SK-N-SH treated with all-trans-retinoic acid at 6 μM for 48 hours (cell line): ENCODE data around the gene CTNNBL1.
A peak's percentile ranks its signal among the peaks of the same experiment; 100 is the strongest.

ENCODE experiments used
- ATAC-seq: fragments of 200-7000 bp; cut with Tn5 transposase; 3 replicates; pipeline ENCODE4 v1.9.1; 2020; ENCODE audit warnings: mild to moderate bottlenecking, moderate library complexity
- ARNTL ChIP-seq: fragments of 450-650 bp; formaldehyde crosslinking; IDR thresholded peaks from 2 replicates; pipeline ENCODE4 v1.5.0; 2020; ENCODE audit warnings: low read depth, mild to moderate bottlenecking, moderate library complexity, borderline replicate concordance
- BACH2 ChIP-seq: fragments of 250-450 bp; sonication (Bioruptor Pico); IDR thresholded peaks from 2 replicates; pipeline ENCODE4 v1.9.0; 2021; ENCODE audit warnings: mild to moderate bottlenecking, borderline replicate concordance
- CREB5 ChIP-seq: fragments of 250-450 bp; sonication (Bioruptor Pico); IDR thresholded peaks from 2 replicates; pipeline ENCODE4 v1.5.1; 2020; ENCODE audit warnings: low read depth, mild to moderate bottlenecking, moderate library complexity
- CSDC2 ChIP-seq: fragments of 250-450 bp; sonication (Bioruptor Pico); IDR thresholded peaks from 2 replicates; pipeline ENCODE4 v1.5.0; 2020; ENCODE audit warnings: mild to moderate bottlenecking, moderate library complexity
- CSRNP3 ChIP-seq: fragments of 250-450 bp; sonication (Bioruptor Pico); IDR thresholded peaks from 2 replicates; pipeline ENCODE4 v1.5.1; 2021; ENCODE audit warnings: mild to moderate bottlenecking, moderate library complexity
- GLIS3 ChIP-seq: fragments of 250-450 bp; sonication (Bioruptor Pico); IDR thresholded peaks from 2 replicates; pipeline ENCODE4 v1.5.0; 2020; ENCODE audit warnings: mild to moderate bottlenecking, moderate library complexity
- ISL1 ChIP-seq: fragments of 250-450 bp; sonication (Bioruptor Pico); IDR thresholded peaks from 2 replicates; pipeline ENCODE4 v2.1.2; 2022; ENCODE audit warnings: mild to moderate bottlenecking, moderate library complexity
- OSR1 ChIP-seq: fragments of 250-450 bp; sonication (Bioruptor Pico); IDR thresholded peaks from 2 replicates; pipeline ENCODE4 v1.8.0; 2022; ENCODE audit warnings: moderate library complexity, mild to moderate bottlenecking, inconsistent platforms
- PPARA ChIP-seq: fragments of 250-450 bp; sonication (Bioruptor Pico); IDR thresholded peaks from 2 replicates; pipeline ENCODE4 v1.5.0; 2020; ENCODE audit warnings: mild to moderate bottlenecking, borderline replicate concordance
- RARB ChIP-seq: fragments of 250-450 bp; sonication (Bioruptor Pico); IDR thresholded peaks from 2 replicates; pipeline ENCODE4 v1.8.0; 2021; ENCODE audit warnings: mild to moderate bottlenecking, moderate library complexity
- SNAI2 ChIP-seq: fragments of 250-450 bp; sonication (Bioruptor Pico); IDR thresholded peaks from 2 replicates; pipeline ENCODE4 v1.5.0; 2020; ENCODE audit warnings: mild to moderate bottlenecking, moderate library complexity
- TCF4 ChIP-seq: fragments of 250-450 bp; sonication (Bioruptor Pico); IDR thresholded peaks from 2 replicates; pipeline ENCODE4 v1.8.0; 2021; ENCODE audit warnings: mild to moderate bottlenecking, moderate library complexity, borderline replicate concordance
- ZC3H10 ChIP-seq: fragments of 250-450 bp; sonication (Bioruptor Pico); IDR thresholded peaks from 2 replicates; pipeline ENCODE4 v1.5.1; 2021; ENCODE audit warnings: mild to moderate bottlenecking, moderate library complexity
- ZFP3 ChIP-seq: fragments of 250-450 bp; sonication (Bioruptor Pico); IDR thresholded peaks from 2 replicates; pipeline ENCODE4 v1.5.0; 2020; ENCODE audit warnings: mild to moderate bottlenecking, moderate library complexity
- ZFP30 ChIP-seq: fragments of 450-650 bp; formaldehyde crosslinking; IDR thresholded peaks from 2 replicates; pipeline ENCODE4 v1.5.0; 2022; ENCODE audit warnings: mild to moderate bottlenecking, moderate library complexity
- ZNF565 ChIP-seq: fragments of 450-650 bp; formaldehyde crosslinking; conservative IDR thresholded peaks from 2 replicates; pipeline ENCODE4 v1.5.0; 2020; ENCODE audit warnings: low read depth, mild to moderate bottlenecking, moderate library complexity
- ZNF70 ChIP-seq: fragments of 450-650 bp; formaldehyde crosslinking; IDR thresholded peaks from 2 replicates; pipeline ENCODE4 v1.5.0; 2020; ENCODE audit warnings: mild to moderate bottlenecking, moderate library complexity
- ZNF8 ChIP-seq: fragments of 450-650 bp; formaldehyde crosslinking; IDR thresholded peaks from 2 replicates; pipeline ENCODE4 v1.5.0; 2020; ENCODE audit warnings: mild to moderate bottlenecking, moderate library complexity
- TF ChIP-seq, protein P1 (sequence below): fragments of 250-450 bp; sonication (Bioruptor Pico); IDR thresholded peaks from 2 replicates; pipeline ENCODE4 v1.5.0; 2020; ENCODE audit warnings: mild to moderate bottlenecking, moderate library complexity
- TF ChIP-seq, protein P2 (sequence below): fragments of 250-450 bp; sonication (Bioruptor Pico); IDR thresholded peaks from 2 replicates; pipeline ENCODE4 v1.8.0; 2021; ENCODE audit warnings: low read depth, mild to moderate bottlenecking, moderate library complexity, borderline replicate concordance
- TF ChIP-seq, protein P3 (sequence below): fragments of 250-450 bp; sonication (Bioruptor Pico); IDR thresholded peaks from 2 replicates; pipeline ENCODE4 v1.8.0; 2020; ENCODE audit warnings: mild to moderate bottlenecking, moderate library complexity, borderline replicate concordance

CTNNBL1 gene

DNA sequence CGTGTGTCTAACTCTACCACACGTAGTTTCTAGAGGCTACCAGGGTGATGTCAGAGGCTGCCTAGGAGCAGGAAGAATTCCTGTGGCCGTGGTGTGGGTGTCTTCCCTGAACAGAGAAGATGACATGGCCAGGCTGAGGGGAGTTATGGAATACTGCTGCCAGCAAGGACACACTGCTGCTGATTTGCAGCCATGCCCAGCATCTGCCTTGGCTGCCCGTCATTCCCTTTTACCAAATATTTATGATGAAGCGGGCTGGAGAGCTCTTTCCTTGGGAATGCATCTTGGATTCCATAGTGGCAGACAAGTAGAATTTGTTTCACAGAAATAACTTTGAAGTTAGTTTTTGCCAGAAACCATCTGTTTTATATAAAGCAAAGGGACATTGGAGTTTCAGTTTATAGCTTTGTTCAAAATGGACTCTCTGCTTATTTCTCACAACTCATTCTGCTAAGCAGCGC is 128.3 kb downstream of the CTNNBL1 start:
- ATAC-seq = peak; percentile 97
- no peak for TF ChIP-seq CREB5 (CRISPR knock-in tag)
- peak; percentile 48 for TF ChIP-seq ISL1 (CRISPR knock-in tag)
- TF ChIP-seq, protein P1, sequence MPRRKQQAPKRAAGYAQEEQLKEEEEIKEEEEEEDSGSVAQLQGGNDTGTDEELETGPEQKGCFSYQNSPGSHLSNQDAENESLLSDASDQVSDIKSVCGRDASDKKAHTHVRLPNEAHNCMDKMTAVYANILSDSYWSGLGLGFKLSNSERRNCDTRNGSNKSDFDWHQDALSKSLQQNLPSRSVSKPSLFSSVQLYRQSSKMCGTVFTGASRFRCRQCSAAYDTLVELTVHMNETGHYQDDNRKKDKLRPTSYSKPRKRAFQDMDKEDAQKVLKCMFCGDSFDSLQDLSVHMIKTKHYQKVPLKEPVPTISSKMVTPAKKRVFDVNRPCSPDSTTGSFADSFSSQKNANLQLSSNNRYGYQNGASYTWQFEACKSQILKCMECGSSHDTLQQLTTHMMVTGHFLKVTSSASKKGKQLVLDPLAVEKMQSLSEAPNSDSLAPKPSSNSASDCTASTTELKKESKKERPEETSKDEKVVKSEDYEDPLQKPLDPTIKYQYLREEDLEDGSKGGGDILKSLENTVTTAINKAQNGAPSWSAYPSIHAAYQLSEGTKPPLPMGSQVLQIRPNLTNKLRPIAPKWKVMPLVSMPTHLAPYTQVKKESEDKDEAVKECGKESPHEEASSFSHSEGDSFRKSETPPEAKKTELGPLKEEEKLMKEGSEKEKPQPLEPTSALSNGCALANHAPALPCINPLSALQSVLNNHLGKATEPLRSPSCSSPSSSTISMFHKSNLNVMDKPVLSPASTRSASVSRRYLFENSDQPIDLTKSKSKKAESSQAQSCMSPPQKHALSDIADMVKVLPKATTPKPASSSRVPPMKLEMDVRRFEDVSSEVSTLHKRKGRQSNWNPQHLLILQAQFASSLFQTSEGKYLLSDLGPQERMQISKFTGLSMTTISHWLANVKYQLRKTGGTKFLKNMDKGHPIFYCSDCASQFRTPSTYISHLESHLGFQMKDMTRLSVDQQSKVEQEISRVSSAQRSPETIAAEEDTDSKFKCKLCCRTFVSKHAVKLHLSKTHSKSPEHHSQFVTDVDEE (CRISPR knock-in tag) = 0 out of 2 replicates have a peak, but pooled peaks have one; percentile 19
- 0 out of 2 replicates have a peak, but pooled peaks have one; percentile 27 for TF ChIP-seq CSDC2 (CRISPR knock-in tag)

- no peak; the same call in 2 of the 3 replicates for ATAC-seq
- no peak for TF ChIP-seq ZC3H10 (CRISPR knock-in tag)
- no peak for TF ChIP-seq ZNF565
- no peak for TF ChIP-seq ZNF8 (CRISPR knock-in tag)
- TF ChIP-seq, protein P2, sequence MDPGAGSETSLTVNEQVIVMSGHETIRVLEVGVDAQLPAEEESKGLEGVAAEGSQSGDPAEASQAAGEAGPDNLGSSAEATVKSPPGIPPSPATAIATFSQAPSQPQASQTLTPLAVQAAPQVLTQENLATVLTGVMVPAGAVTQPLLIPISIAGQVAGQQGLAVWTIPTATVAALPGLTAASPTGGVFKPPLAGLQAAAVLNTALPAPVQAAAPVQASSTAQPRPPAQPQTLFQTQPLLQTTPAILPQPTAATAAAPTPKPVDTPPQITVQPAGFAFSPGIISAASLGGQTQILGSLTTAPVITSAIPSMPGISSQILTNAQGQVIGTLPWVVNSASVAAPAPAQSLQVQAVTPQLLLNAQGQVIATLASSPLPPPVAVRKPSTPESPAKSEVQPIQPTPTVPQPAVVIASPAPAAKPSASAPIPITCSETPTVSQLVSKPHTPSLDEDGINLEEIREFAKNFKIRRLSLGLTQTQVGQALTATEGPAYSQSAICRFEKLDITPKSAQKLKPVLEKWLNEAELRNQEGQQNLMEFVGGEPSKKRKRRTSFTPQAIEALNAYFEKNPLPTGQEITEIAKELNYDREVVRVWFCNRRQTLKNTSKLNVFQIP = no peak
- TF ChIP-seq RARB = no peak
- TF ChIP-seq ZFP30 (CRISPR knock-in tag) = no peak
- no peak for TF ChIP-seq ARNTL (CRISPR knock-in tag)
- TF ChIP-seq SNAI2 = no peak
- no peak for TF ChIP-seq OSR1 (CRISPR knock-in tag)
- TF ChIP-seq ZNF70 = no peak
- no peak for TF ChIP-seq GLIS3 (CRISPR knock-in tag)
- TF ChIP-seq, protein P1 (CRISPR knock-in tag) = no peak
- no peak for TF ChIP-seq PPARA (CRISPR knock-in tag)
- no peak for TF ChIP-seq BACH2
- no peak for TF ChIP-seq CSRNP3 (CRISPR knock-in tag)
These were observed 129.6 kb downstream of the CTNNBL1 start for GRCh38 chr20:37823296-37823980.

- TF ChIP-seq CSDC2 (CRISPR knock-in tag) = no peak
- no peak for TF ChIP-seq ZFP3
- no peak for TF ChIP-seq ZFP30 (CRISPR knock-in tag)
- TF ChIP-seq, protein P2 = no peak
- TF ChIP-seq ZNF70 = no peak
- no peak for TF ChIP-seq ZC3H10 (CRISPR knock-in tag)
- TF ChIP-seq, protein P3, sequence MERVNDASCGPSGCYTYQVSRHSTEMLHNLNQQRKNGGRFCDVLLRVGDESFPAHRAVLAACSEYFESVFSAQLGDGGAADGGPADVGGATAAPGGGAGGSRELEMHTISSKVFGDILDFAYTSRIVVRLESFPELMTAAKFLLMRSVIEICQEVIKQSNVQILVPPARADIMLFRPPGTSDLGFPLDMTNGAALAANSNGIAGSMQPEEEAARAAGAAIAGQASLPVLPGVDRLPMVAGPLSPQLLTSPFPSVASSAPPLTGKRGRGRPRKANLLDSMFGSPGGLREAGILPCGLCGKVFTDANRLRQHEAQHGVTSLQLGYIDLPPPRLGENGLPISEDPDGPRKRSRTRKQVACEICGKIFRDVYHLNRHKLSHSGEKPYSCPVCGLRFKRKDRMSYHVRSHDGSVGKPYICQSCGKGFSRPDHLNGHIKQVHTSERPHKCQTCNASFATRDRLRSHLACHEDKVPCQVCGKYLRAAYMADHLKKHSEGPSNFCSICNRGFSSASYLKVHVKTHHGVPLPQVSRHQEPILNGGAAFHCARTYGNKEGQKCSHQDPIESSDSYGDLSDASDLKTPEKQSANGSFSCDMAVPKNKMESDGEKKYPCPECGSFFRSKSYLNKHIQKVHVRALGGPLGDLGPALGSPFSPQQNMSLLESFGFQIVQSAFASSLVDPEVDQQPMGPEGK (CRISPR knock-in tag) = no peak
- TF ChIP-seq TCF4 (CRISPR knock-in tag) = no peak
- TF ChIP-seq ZNF8 (CRISPR knock-in tag) = no peak
- no peak for TF ChIP-seq ZNF565
- TF ChIP-seq ARNTL (CRISPR knock-in tag) = no peak
- no peak for TF ChIP-seq GLIS3 (CRISPR knock-in tag)
- no peak for TF ChIP-seq SNAI2
- no peak for TF ChIP-seq OSR1 (CRISPR knock-in tag)
- no peak for TF ChIP-seq PPARA (CRISPR knock-in tag)
- TF ChIP-seq RARB = no peak
- no peak for TF ChIP-seq BACH2
- ATAC-seq = no peak
These were observed 133.8 kb downstream of the CTNNBL1 start for GRCh38 chr20:37827605-37828004.
